Activated T-cell treated with anti-CD3 and anti-CD28 coated beads, Interleukin-2, amount 50 U/mL, for 48 hours (primary cell): ENCODE data around the gene CHSY1.
"Not testable (repeated sequence)": the region's sequence is repeated elsewhere in the genome, so short reads cannot be mapped to it uniquely, and the experiment has no call there.

Experiments used
- DNase-seq, 2 experiments: peaks; one replicate each; pipeline ENCODE4 v3.0.0-alpha.2; 2020

CHSY1 gene, protein sequence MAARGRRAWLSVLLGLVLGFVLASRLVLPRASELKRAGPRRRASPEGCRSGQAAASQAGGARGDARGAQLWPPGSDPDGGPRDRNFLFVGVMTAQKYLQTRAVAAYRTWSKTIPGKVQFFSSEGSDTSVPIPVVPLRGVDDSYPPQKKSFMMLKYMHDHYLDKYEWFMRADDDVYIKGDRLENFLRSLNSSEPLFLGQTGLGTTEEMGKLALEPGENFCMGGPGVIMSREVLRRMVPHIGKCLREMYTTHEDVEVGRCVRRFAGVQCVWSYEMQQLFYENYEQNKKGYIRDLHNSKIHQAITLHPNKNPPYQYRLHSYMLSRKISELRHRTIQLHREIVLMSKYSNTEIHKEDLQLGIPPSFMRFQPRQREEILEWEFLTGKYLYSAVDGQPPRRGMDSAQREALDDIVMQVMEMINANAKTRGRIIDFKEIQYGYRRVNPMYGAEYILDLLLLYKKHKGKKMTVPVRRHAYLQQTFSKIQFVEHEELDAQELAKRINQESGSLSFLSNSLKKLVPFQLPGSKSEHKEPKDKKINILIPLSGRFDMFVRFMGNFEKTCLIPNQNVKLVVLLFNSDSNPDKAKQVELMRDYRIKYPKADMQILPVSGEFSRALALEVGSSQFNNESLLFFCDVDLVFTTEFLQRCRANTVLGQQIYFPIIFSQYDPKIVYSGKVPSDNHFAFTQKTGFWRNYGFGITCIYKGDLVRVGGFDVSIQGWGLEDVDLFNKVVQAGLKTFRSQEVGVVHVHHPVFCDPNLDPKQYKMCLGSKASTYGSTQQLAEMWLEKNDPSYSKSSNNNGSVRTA

DNA sequence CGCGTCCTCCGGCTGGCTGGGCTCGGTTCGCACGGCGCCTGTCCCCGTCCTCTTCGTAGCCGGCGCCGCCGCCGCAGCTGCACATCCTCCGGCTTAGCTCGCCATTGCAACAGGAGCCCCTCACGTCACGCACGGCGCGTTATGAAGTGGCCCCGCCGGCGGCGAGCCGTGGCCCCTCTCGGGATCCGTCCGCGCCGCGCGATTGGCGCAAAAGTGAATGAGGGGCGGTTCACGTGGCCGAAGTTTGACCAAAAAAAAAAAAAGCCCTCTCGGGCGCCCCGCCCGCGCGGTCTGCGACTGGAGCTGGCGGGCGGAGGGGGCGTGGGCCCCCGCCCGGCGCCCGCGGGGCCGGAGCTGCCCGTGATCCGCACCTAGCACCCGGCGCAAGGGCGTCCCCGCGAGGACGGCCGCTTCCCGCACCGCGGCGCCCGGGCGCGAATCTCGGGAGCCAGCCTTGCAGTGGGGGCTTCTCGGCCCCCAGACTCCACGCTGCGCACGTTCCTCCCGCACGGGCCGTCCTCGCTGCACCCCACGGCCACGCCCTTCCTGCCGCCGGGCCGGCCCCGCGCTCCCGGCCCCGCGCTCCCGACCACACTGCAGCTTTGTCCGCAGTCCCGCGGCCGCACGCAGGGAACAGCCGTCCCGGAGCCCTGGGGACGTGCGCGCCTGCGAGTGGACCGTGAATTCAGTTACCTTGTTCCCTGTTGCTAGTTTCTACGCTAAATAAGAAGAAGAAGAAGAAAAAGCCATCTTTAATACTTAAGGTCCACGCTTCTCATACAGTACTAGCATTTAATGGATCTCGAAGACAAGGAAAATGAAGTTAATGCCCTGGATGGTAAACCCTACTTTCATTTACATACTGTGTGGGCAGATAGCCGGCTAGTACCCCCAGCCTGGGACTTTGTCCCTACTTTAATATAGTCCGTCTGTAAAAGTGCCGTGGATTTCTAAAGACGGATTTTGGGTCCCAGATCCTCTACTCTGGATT lies at the start of gene CHSY1:
CHSY1 (minus strand) TSS at position 219 of the 991 bp plus-strand sequence. CDS start 592 bp downstream, outside the sequence.
- DNase-seq = peak; percentile 92

- no peak for DNase-seq
Measured at GRCh38 chr15:101296418-101297405, 44.9 kb upstream of the CHSY1 start.

GRCh38 chr15:101295607-101296161 lies 43.8 kb upstream of the CHSY1 start:
- no peak for DNase-seq

GRCh38 chr15:101294731-101295606 lies 43.1 kb upstream of the CHSY1 start, which contains the start of gene SNRPA1:
Gene SNRPA1 (minus strand): TSS chr15:101295248. CDS start chr15:101295178, 70 bp downstream.
- peak; percentile 97 to 98 for DNase-seq

DNA sequence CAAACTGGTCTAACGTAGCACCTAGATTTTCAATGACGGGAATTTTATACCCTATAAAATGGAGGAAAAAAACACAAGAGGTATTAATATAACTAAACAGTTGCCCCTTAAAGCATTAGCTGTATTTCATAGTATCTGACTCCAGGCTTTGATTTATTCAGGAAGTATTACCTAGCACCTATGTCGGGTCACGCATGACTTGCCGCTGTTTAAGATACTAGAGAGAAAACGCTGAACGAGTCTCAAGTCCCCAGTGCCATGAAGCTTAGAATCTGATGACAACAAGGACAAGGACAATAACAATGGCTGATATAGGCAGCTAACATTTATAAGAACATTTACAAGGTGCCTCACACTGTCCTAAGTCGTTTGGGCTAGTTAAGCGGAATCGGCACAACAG lies 41.3 kb upstream of the CHSY1 start:
- DNase-seq = no peak

- DNase-seq = no peak
Measured at GRCh38 chr15:101288905-101289513, 37.2 kb upstream of the CHSY1 start.

- DNase-seq = not testable (repeated sequence)
Measured at GRCh38 chr15:101287342-101287741, 35.5 kb upstream of the CHSY1 start.

- no peak for DNase-seq
Measured at GRCh38 chr15:101286471-101287114, 34.7 kb upstream of the CHSY1 start.

DNA sequence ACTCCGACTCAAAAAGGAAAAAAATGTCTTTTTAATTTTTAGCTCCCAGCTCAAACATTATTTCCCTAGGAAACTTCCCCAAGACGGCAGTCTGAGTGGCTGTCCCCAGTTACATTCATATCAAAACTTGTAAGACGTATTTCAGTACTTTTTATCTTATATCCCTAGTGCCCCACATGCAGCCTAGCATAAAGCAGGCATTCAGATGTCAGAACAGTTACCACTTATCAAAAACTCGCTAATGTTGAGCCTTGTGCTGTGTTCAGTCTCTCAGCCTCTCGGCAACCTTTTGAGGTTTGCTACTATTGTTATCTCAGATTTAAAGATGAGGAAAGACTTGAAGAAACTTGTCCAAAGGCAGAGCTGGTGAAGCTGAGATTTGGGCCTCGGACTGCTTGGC lies 32.1 kb upstream of the CHSY1 start:
- peak in 1 of 2 experiments; percentile 10 for DNase-seq

- peak in 1 of 2 experiments; percentile 5 for DNase-seq
Measured at GRCh38 chr15:101280007-101280406, 28.2 kb upstream of the CHSY1 start.

GRCh38 chr15:101277943-101278564 lies 26.2 kb upstream of the CHSY1 start:
- DNase-seq = peak in 1 of 2 experiments; percentile 16

DNA sequence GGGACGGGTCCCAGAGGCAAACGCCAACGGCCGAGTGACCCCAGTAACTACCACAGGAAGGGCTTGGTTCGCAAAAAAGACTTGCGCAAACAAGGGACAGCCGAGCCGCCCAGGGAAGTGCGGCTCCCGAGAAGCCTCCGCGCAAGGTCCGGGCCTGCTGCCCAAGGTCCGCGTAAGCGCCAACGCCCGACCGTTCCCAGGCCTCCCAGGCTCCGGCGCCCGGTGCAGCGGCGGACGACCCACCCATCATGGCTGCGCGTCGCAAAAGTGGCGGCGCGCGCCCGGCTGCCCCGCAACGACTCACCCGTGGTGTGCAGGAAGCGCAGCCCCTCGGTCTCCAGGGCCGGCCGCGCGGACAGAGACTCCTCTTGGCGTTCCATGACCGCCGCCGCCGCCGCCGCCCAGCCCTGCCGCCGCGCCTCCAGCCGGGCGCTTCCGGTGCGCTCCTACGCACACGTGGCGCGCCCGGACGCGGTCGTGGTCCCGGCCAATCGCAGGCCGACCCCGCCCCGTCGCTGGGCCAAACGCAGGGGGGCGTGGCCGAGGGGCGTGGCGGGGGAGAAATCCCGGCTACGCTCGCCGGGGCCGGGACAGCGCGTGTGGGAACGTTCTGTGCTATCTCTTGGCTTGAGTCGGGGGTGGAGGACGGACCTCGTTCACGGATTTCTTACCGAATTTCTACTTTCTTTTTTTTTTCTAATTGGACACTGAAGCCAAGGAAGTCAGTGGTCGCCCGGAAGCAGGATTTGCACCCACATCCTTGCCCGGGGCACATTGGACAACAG lies 25.4 kb upstream of the CHSY1 start, which contains the start of gene SELENOS:
SELENOS (minus strand) TSS at position 448 of the 785 bp plus-strand sequence; CDS start at position 380, 68 bp downstream.
- peak; percentile 89 to 94 for DNase-seq

GRCh38 chr15:101276501-101277037 lies 24.7 kb upstream of the CHSY1 start:
- no peak for DNase-seq

GRCh38 chr15:101275018-101275417 lies 23.2 kb upstream of the CHSY1 start:
- no peak for DNase-seq

GRCh38 chr15:101273534-101273933 lies 21.7 kb upstream of the CHSY1 start:
- peak; percentile 2 to 4 for DNase-seq

DNA sequence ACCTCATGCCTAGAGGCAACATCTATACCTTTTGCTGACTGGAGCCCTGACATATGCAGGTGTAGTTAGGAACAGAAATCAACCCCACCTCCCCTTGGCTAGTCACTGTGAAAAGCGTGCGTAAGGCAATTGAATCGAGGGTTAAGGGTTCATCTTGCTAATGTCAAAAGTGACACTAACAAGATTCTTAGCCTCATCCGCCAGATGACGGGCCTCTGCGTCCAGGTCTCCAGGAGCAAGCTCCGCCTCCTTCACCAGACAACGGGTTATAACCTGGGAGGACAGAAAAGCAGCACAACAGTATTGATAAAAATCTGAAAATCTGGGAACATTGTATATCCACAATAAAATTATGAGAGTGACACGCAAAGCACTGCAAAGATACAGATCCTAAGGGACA lies 20.7 kb upstream of the CHSY1 start:
- peak in 1 of 2 experiments; percentile 3 for DNase-seq
